ENCODE data around the gene LSAMP.

The LSAMP gene

DNA sequence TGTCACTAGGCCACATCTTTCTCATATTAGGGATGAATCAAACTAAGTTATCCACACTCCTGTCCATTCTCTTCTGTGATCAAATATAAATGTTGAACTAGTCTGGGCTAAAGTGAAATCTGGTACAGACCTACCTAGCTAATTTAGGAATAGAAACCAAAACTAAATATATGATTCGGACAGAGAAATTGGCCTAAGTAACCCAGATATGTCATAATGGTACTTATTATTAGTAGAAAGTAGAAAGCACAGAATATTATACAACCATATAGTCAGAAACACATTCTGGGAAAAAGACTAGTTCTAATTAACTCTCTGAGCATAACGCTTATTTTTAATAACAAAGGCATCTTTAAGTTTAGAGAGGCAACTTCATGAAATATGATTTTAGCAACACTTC, 389.0 kb downstream of the LSAMP start:
- no peak for DNase-seq (ENCODE audit: low read depth, low spot score)

DNA sequence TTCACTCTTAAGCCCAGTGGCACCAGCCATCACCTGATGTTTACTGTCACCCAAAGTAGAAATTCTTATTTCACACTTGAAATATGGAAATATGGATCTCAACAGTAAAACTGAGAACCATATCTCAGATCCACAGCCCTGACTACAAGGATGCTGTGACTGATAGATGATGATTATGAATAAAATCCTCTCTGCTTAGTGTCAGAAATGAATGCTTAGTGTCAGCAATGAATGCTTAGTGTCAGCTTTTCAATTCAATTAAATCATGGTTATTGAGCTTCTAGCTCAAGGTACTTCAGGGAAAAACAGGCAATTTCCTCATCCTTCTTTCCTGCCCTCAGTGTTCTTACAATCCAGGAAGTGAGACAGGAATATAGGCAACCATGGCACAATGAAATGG, 392.3 kb downstream of the LSAMP start:
- no peak for DNase-seq (ENCODE audit: low read depth, low spot score)

DNA sequence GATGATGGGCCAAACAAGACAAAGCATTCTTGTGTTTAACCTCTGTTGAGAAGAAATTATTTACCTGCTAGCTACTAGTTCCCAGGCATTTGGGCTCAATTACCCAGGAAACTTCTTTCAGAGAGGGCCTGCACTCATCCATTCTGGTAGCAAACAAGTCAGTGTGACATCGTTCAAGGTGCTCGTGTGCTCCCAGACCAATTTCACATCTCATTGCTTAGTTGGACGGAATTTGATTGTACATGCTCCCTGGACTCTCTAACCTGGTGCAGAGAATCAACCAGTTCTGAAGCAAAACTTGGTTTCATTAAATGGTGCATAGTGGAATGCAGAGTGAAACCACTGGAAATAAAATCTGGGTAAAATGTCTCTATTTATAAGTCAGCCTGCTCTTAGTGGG, 392.7 kb downstream of the LSAMP start:
- no peak for DNase-seq (ENCODE audit: low read depth, low spot score)

DNA sequence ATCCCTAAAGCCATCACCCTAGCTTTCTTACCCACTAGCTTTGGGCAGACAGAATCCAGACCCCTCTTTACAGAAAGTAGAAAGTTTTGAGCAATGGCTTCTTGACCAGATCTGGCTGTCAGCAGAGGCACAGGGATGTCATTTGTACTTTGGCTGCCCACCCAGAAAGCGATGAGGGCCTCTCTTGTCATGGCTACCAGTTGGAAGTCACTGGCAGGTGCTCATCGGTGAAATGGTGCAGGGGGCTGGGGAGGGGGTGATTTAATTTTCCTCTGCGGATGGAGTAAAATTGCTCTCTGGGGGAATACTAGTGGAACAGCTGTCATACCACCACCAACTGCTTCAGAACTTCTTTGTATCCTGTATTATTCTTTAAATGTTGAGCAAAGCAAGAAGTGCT, 393.7 kb downstream of the LSAMP start:
- no peak for DNase-seq (ENCODE audit: low read depth, low spot score)

DNA sequence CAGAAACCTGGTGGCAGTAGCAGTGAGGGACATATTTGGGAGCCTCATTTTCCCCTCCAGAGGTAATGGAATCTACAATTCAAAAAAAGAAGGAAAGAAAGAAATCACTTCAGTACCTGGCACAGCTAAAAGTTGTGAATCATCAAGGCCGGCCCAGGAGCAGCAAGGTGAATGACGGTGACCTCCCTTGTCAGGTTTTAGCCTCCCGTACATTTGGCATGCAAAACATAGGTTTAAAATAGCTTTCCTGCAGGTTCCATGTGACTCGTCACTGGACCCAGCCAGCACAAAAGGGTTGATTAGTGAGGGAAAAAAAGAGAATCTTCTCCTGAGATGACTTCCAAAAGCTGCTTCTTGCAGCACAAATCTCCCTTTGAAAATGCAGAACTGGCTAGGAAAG, 394.2 kb downstream of the LSAMP start:
- no peak for DNase-seq (ENCODE audit: low read depth, low spot score)

DNA sequence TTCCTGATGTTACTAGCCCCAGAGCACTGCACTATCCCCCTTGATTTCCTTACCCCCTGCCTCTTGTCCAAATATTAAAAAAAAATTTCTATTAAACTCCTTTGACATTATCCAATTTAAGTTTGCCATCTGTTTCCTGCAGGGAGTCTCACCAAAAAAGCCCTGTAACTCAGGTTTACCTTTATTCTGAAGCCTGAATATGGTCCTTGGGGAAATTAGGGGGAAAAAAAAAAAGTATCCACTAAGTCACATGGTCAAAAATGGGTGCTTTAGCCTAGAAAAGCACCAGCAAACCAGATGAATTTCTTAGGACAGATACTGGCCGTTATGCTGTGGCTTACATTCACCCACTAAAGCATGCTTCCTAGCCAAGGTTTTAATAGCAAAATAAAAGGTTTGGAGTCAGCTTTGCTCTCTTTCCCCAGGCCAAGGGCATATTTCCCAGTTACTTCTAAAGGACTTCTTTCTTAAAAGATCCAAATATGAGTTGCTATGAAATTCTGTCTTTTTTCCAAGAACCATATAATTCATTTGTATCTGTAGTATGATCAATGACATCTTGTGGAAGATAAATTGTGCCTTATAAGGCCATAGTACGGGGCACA, 394.9 kb downstream of the LSAMP start:
- no peak for DNase-seq (ENCODE audit: low read depth, low spot score)

DNA sequence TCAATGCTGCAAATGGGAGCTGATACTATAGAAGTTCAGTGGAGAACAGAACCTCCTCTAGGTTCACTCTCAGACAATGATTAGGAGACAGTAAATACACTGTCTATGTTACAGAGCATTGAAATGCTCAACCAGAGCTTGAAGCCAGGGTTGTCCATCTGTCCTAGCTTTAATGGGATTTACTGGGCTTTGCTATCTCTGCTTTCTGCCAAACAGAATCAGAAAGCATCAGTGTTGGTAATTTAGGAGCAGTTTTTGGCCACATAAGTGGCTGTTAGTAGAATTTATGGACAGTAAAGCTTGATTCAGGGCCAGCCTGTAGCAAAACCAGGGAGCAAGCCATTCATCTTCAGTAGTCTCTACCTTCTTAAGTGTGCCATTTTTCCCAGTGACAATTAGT, 396.3 kb downstream of the LSAMP start:
- no peak for DNase-seq (ENCODE audit: low read depth, low spot score)

DNA sequence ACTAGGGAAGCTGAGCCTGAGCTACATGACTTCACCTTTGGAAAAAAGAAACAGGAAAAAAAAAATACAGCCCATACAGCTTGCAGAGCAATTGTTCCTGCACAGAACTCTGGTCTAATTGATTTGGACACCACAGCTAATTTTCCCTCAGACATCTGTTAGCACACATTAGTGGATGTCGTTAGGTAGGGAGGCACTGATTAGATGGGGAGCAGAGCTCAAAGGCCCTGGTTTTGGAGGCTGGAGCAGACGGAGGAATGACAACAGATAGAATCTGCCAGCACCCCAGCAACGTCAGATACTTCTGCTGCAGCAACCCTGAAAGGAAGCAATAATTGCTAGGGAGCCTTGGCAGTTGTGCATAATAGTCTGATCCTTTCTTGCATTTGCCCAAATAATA, 398.9 kb downstream of the LSAMP start:
- no peak for DNase-seq (ENCODE audit: low read depth, low spot score)

DNA sequence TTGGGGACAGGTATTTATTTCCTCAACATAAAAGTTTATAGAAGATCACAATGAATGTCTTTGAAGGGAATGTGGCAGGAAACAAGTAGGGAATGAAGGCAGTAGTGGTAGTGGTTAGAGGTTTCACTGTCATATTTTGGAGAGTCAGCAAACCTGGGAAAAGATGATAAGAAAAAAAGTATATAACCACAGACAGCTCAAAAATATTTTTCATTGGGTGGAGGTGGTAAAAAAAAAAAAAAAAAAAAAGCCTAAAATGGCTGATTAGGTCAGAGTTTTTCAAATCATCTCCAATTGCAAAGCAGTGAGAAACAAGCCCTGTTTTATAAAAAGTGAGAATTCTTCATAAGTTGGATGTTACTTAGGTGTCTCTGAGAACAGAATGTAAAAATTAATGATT, 400.0 kb downstream of the LSAMP start:
- no peak for DNase-seq (ENCODE audit: low read depth, low spot score)

DNA sequence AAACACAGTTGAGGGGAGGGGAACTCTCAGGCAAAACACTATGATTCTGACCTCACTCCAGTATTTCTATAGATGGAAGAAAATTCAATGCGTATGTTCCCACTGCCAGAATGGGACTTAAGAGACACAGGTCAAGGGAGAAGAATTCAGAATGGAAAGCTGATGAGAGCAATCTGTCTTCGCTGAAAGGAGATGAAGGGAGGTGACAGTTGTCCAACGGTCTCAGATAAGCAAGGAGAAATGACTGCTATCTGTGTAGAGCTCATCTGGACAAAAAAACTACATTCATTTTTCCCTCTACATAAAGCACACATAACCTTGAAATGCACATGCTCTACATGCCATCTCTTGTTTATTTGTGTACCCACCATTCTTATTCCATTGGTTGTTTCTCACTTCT, 405.1 kb downstream of the LSAMP start:
- no peak for DNase-seq (ENCODE audit: low read depth, low spot score)

DNA sequence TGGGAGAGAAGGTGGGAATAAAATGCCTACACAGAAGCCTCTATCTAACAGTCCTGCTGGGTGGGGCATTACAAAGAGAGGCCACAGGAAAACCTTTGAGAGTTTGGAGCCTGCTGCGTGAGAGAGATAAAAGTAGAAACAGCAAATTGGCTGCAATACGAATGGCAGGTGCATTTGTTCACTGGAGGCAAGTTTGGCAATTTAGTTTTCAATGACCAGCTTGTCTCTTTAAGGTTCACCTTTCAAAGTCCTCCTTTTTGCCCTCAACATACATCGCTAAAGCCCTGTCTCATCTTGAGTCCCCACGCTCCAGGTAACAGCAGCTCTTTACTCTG, 405.7 kb downstream of the LSAMP start:
- DNase-seq (ENCODE audit: low read depth, low spot score), result no peak

DNA sequence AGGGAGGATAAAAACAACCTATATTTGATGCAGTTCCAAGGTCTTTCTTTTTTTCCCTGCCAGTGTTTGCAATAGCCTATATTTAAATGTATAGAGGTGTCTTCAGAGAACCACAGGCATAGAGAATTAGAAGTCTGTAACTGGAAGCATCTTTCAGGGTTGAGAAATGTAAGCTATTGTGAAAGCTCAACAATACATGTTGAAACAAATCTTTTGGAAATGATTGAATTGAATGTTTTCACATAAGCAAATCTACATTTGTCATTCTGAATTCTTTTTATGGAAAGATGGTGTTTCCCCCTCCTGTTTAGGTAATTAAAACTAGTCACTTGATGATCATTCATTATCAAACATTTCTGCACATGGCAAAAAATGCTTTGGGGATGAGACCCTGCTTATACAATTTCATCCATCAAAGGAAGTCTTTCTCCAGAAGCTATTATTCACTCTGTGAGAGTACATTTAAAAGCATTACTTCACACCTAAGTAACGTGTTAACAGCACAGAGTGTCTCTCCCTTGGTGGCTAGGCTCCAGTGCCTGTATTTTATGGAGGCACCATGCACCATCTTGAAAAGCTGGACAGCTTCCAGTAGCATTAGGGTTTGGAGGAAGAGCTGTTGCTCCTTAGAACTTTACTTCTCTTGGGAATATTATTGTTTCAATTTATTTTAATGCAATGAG, 406.2 kb downstream of the LSAMP start:
- no peak for DNase-seq (ENCODE audit: low read depth, low spot score)

DNA sequence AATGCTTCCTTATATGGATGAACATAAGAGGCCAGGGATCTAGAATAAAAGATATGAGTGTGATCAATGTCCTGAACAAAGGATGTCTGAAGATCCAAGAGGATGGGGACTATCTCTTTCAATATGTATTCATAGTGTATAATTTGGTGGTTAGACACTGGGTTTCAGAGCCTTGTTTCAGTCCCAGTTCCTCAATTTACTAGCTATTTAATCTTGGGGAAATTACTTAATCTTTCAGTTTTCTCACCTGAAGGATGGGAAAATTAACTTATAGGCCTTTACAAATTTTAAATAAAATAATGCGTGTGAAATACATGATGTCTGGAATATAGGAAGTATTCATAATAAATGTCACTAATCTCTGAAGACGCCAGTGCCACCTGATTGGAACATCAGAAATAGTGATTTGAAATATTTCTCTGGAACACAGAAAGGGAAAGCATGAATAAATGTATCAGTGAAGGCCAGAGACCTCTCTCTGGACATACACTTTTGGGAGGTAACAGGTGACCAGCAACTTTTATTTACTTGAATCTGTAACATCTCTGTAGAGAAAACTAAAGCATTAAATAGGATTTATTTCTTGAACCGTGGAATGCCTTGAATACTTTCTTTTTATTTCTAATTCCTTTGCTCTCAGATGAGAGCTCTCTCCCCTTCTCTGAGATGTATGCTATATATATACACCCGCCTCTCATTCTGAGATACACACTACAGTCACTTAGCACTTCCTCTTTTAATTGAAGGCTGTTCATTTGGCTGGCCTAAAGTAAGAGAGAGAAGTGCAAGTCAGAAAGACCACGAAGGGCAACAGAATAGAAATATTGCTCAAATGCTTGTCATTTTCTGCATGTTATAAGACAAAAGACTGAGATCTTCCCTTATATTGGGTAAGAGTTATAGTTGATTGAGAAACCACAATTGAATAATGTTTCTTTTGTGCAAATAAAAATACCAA, 407.1 kb downstream of the LSAMP start:
- no peak for DNase-seq (ENCODE audit: low read depth, low spot score)

DNA sequence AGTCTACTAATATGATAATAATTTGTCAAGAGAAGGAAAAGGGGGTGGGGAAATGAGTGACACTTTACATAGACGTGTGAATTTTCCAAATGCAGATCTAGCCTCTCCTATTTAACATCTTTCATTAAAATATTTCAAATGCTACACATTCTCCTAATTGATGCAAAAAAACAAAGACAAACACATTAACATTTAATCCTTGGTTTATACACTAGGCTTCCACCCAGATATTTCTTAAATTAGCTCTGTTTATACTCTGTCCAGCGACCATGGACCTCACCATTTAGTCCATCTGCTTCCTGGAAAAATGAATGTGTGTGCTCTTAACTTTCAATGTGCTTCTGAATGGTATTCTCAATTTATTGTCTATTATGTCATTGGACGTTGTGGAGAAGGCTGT, 409.9 kb downstream of the LSAMP start:
- no peak for DNase-seq (ENCODE audit: low read depth, low spot score)

DNA sequence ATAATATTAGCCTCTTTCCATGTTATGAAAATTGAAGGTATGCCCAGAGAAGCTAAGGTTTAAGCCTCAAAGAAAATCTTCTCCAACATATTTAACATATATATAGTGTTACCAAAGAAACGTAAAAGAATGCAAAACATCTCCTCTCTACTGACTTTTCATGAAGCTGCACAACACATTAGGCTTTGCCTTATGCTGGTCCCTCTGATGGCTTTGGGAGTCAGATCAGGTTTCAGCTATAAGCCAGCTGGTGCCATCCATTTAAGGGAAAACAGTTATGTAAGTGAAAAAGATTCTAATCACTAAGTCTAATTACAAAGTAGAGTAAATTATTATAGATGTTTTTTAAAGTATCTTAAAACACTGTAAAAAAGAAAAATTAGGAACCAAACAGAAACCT, 410.5 kb downstream of the LSAMP start:
- DNase-seq (ENCODE audit: low read depth, low spot score), result no peak

DNA sequence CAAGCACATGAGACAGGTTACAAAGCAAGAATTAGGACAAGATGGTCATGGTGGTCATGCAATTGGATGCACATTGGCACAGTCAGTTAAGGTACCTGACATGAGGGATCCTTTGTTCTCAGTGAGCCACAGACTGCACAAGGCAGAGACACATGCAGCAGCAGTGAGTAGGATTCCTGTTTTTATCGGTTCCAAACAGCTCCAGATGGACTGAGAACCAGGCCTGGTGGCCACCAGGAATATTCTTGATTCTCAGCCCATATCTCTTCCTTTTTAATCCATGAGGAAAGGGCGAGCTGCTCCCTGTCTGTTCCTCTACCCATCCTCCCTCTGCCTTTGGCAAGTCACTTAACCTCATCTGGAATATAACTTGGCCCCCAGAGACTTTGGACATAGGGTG, 411.2 kb downstream of the LSAMP start:
- DNase-seq (ENCODE audit: low read depth, low spot score), result no peak

DNA sequence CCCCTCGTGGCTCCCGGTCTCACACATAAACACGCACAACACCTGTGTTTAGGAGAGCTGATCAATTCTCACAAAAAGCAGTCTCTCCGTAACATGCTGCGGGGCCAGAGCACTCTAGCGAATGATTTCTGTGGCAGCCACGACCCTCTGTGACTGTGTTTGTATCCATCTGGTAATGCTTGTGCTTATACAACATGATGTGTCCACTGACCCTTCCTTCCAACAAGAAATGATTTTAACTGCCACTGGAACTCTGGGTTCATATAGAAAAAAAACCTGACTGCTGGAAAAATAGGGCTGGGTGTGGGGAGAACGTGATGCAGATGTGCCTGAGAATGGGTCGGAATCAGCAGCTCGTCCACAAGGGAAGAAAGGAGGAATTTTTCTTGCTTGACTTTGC, 411.8 kb downstream of the LSAMP start:
- DNase-seq (ENCODE audit: low read depth, low spot score), result no peak

DNA sequence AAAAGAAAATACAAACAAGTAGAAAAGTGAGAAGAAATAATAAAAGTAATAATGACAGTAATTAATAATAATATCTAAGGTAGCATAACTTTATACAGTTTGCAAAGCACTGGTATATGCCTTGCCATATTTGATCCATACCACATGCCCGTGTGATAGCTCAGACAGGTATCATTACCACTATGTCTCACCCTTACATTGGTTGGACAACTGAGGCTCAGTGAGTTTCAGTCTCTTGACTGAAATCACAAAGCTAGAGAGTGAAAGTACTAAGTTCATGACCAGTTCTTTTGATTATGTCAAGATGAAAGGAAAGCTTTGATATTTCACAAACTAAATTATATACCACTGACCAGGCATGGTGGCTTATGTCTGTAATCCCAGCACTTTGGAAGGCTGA, 413.1 kb downstream of the LSAMP start:
- no peak for DNase-seq (ENCODE audit: low read depth, low spot score)

DNA sequence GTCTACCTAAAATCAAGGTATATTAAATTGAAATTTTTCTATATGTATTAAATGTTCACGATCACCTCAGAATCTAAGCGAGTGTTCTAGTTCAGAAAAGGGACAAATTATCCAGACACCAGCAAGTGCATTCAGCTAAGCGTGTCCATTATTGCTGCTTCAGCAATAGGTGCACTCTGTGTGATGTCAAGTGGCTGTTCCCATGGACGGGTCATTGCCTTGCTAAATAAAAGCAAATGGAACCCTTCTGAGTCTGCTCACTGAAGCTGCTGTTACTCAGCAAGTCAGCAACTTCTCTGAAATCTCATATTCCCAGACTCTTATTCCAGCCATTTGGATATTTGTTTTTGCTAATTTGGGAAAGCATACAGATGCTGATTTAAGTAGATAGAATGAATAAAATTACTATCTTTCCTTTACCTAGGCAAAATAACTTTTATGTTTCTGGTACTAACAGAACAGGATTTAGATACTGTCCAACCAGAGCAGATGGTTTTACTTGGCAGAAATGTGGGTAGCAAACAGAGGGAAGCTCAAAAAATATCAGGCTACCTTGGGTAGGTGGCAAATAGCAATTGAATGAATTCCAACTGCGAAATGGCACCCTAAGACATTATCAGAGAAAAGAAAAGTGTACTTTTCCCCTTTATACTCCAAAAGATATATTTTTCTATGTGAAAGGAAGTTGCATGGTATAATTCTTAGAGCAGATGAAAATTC, 415.0 kb downstream of the LSAMP start:
- DNase-seq (ENCODE audit: low read depth, low spot score), result no peak

DNA sequence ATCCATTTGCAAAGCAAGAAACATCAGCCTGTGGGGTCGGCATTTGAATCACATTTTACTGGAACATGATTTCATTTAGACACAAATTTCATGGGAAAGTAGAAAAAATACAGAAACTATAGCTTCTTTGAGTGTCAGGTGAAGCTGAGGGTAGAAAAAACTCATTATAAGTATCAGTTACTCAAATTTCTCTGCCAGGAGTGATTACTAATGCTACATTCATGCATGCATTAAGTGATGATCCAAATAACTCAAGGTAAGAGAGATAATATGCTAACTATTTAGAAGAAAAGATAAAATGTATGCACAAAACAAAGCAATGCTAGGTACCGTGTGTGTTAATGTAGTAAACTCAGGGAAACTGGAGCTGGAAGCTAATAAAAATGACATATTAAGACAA, 416.0 kb downstream of the LSAMP start:
- peak; percentile 25 for DNase-seq (ENCODE audit: low read depth, low spot score)

DNA sequence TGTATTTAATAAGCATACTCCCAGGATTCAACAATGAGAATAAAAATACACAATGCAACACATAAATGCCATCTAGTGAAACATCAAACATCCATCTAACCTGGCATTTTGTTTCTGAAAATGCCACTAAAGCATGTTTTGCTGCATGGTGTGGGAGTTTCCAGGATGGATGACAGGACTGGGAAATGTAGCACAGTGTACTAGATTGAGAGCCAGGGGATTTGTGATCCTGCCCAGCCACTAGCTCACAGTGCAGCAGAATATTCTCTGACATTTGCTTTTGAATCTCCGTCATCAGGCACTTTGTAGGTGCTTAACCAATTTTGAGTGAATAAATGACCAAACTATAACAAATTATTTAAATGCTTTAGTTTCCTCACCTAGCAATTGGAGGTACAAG, 417.1 kb downstream of the LSAMP start:
- DNase-seq (ENCODE audit: low read depth, low spot score), result no peak

DNA sequence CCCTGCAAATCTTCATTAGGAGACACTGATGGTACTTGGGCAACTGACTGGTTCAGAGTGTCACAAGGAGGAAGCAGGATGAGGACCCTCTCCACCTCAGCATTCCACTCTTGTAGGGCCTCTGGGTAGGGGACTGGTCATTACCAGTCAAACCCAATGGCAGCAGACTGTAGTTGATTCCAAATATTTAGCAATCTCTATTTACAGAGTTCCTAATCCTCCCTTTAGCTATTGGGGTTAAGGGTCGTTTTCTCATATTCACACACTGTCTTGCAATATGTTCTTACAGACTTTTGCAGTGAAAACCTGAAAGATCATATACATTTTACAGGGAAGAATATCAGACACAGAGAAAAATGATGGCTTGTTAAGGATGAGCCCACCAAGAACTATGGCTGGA, 424.3 kb downstream of the LSAMP start:
- DNase-seq (ENCODE audit: low read depth, low spot score), result no peak

Measured in astrocyte of the hippocampus (primary cell).